Aorta (tissue), 5 donors: ENCODE measurements around the gene NPC1L1. TPM values are rescaled to one million over a fixed set of nuclear protein-coding genes. Genes with fewer than 3 reads are reported as not detected.

ENCODE experiments used
- ATAC-seq: fragments of 200-7000 bp; cut with Tn5 transposase; one replicate; pipeline ENCODE4 v1.9.1; 2022; ENCODE audit warnings: moderate library complexity; ENCODE audit not compliant: low FRiP score
- DNase-seq, 2 donors: peaks; one replicate each; pipeline ENCODE4 v3.0.0-alpha.2; 2020
- H3K27ac ChIP-seq, 2 donors: one replicate each; pipeline ENCODE4 v1.5.1; 2013; ENCODE audit warnings: low read length in 2 of 2, mild to moderate bottlenecking in 2 of 2, moderate library complexity in 2 of 2, control low read depth in 1 of 2, inconsistent platforms in 1 of 2, low read depth in 1 of 2
- H3K27me3 ChIP-seq, 2 donors: one replicate each; pipeline ENCODE4 v1.6.1; 2013; ENCODE audit warnings: control low read depth in 1 of 2, low read length in 1 of 2, mild to moderate bottlenecking in 1 of 2, moderate library complexity in 1 of 2; ENCODE audit not compliant: insufficient read depth in 2 of 2, control insufficient read depth in 1 of 2
- H3K36me3 ChIP-seq, 2 donors: one replicate each; pipeline ENCODE4 v1.6.1; 2013; ENCODE audit warnings: control low read depth in 1 of 2, low read length in 1 of 2, mild to moderate bottlenecking in 1 of 2; ENCODE audit not compliant: insufficient read depth in 2 of 2, control insufficient read depth in 1 of 2
- H3K4me1 ChIP-seq, 2 donors: one replicate each; pipeline ENCODE4 v1.6.1; 2013; ENCODE audit warnings: low read length in 2 of 2, control low read depth in 1 of 2, mild to moderate bottlenecking in 1 of 2, moderate library complexity in 1 of 2; ENCODE audit not compliant: insufficient read depth in 2 of 2, control insufficient read depth in 1 of 2
- H3K4me3 ChIP-seq, 2 donors: one replicate each; pipeline ENCODE4 v1.5.1; 2013; ENCODE audit warnings: low read length in 2 of 2, control low read depth in 1 of 2, mild to moderate bottlenecking in 1 of 2
- H3K9me3 ChIP-seq: one replicate; pipeline ENCODE4 v1.6.1; 2013; ENCODE audit warnings: mild to moderate bottlenecking, low read length; ENCODE audit not compliant: control insufficient read depth
- WGBS, 2 donors: extraction: QIAGEN DNeasy Blood & Tissue Kit; methylation state at CpG; one replicate each; pipeline ENCODE4 v1.1.7; 2013; 5-methylcytosine and 5-hydroxymethylcytosine counted together
- intact Hi-C, 2 donors: fragments of 100-400 bp; cut with DNase I; formaldehyde crosslinking; loops; one replicate each; pipeline versions ENCODE4 v1.14.2 to v1.15.0; 2022
- polyA plus RNA-seq, 2 donors: library from polyadenylated mRNA; stranded (reverse); fragments of 200-250 nt; gene quantifications; one replicate each; pipeline ENCODE4 v1.2.3, GENCODE V29; 2013
- total RNA-seq, 2 donors: library from RNA; stranded (reverse); fragmentation: NEBNext Ultra II Directional; extraction: Animal tissue kit (Norgen Biotek cat#: 25700); gene quantifications; one replicate each; pipeline ENCODE4 v1.2.1, GENCODE V29; 2021
- donor health status: healthy with polysubstance abuse.
- donor health status: Bipolar disorder and iron deficiency.
- donor health status: DM: no; HTN: no; CAD: no.
- donor health status: DM: no; HTN: no; CAD: no.
- donor health status: DM: yes; HTN: yes; CAD: no.

Gene NPC1L1
- total and polyA plus RNA-seq, 4 donors, result 0.39 to 6.1 (median 0.95) TPM

DNA sequence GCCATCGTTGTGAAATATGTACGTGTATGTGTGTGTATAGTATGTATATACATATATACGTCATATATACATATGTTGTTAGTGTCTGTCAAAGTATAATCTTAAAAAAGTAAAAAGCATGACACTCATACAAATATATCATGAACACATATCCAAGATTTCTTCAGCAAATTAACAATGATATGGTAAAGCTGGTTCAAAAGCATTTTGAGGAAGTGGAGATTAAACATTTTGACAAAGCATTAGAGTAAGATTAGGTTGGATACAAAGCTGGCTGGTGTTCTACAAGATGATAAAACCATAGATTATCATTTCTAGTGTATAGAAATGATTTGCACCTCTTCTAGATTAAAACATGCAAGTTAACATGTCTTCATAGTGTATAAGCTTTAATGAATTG is 49.9 kb downstream of the NPC1L1 start:
- Histone ChIP-seq H3K4me1 (peaks cover 2 to 11% of the 10 kb centered on the region in 2 donors), H3K27me3 (no peaks in the 10 kb centered on the region), H3K9me3 (no peaks in the 10 kb centered on the region), H3K27ac (peak overlapping the region in 1 of 2 donors; percentile 97), H3K4me3 (peak overlapping the region; percentile 87 to 95), H3K36me3 (peaks cover 0 to 2% of the 10 kb centered on the region in 2 donors)
- WGBS, 2 donors, result 4% methylated on average over 3 of the region's 3 CpGs
- ATAC-seq, result no peak
- no peak for DNase-seq
- intact Hi-C loops, result loop anchor here in 1 of 2 donors (5.0 to 10.0 kb wide), 2 partner anchors 76 to 446 kb away; partner anchors contain the start of gene DBNL

DNA sequence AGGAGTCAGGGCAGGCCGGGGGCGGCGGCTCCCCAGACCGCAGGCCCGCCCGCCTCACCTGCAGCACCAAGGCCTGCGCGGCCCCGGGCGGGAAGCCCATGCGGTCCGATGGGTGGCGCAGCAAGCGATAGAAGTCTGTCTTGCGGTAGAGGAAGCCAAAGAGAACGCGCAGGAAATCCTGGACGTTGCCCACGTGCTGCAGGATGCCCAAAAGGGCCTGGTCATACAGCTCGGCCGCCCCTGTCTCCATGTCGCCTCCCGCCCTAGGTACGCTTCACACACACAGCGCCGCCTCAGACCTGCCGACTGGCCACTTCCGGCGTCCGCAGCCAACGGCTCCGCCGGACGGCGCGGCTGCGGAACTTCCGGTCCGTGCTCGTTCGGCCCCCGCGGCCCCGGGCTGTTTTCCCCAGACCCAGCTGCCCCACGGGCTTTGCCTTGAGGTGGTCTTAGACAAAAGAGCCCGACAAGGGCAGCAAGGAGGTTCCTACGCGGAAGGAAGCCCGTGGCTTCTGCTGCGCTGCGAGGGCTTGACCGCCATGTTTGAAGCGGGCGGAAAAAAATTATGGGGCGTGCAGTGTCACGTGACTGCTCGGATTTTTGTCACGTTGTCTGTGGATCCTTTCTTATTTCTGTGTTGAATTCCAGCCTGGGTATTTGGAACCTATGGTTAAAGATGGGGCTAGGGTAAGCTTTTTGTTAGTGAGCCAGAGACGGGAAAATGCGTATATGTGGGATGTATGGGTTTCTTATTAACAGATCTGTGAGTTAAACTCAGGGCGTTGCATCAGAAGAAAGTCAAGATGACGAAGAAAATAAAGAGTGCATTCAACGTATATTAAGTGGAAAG is 50.6 kb downstream of the NPC1L1 start, which contains the start of gene NUDCD3:
TSS of gene NUDCD3 (minus strand) at position 308 of the 850 bp plus-strand sequence. CDS start at position 250, 58 bp downstream.
- DNase-seq, result peak; percentile 87 to 93
- Histone ChIP-seq H3K9me3 (no peaks in the 10 kb centered on the region), H3K4me1 (peaks cover 2 to 11% of the 10 kb centered on the region in 2 donors), H3K36me3 (peaks cover 0 to 2% of the 10 kb centered on the region in 2 donors), H3K27me3 (no peaks in the 10 kb centered on the region), H3K4me3 (peak within 1 kb of the TSS; percentile 87 to 95), H3K27ac (peak within 1 kb of the TSS; percentile 97 to 98)
- intact Hi-C loops, result loop anchor here in 1 of 2 donors (5.0 to 10.0 kb wide), 2 partner anchors 77 to 446 kb away; partner anchors contain the start of gene DBNL
- WGBS, 2 donors, result 0% methylated on average over 55 to 63 of the region's 63 CpGs
- peak; percentile 97 for ATAC-seq

DNA sequence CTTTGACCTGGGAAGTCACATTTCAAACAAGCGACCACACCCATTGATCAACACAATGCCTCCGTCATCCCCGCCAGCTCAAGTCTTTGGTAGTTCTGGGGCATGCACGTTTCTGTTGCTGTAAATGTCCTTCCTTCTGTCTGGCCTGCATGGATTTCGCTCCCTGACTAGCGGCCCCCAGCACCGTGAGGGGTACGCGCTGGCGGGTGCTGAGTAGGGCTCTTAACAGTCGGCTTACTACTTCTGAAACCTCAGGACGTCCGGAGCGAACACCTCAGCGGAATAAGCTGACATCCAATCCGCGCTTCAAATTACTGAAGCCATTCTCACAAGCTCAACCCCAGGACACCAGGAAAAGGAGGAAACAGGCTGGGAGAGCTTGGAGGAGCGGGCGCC is 51.2 kb downstream of the NPC1L1 start:
- Histone ChIP-seq H3K9me3 (no peaks in the 10 kb centered on the region), H3K4me3 (peak overlapping the region; percentile 87 to 95), H3K27ac (peak overlapping the region; percentile 97 to 98), H3K4me1 (peaks cover 2 to 11% of the 10 kb centered on the region in 2 donors), H3K27me3 (no peaks in the 10 kb centered on the region), H3K36me3 (peaks cover 0 to 2% of the 10 kb centered on the region in 2 donors)
- WGBS, 2 donors, result 0 to 1% methylated on average over 19 of the region's 19 CpGs
- intact Hi-C loops, result loop anchor here in 1 of 2 donors (5.0 to 10.0 kb wide), 2 partner anchors 77 to 445 kb away; partner anchors contain the start of gene DBNL
- ATAC-seq, result no peak
- DNase-seq, result peak in 1 of 2 donors; percentile 52

DNA sequence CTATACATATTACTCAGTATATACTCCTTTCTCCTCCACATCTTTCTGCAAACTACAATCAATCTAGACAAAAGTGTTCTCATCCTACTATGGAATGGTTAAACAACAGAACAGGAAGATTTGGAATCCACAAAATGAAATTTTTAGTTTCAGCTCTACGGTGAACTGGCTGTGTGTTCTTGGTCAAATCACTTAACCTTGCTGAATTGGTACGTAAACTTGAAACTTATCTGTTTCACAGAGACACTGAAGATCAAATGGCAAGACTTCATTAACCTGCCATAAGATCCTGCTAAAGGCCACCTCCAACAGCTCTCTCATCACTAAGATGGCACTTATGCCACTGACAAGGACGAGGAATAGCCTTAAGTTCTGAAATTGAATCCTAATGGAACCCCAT is 52.2 kb downstream of the NPC1L1 start:
- Histone ChIP-seq H3K36me3 (peaks cover 2 to 5% of the 10 kb centered on the region in 2 donors), H3K4me1 (peaks cover 2 to 11% of the 10 kb centered on the region in 2 donors), H3K27me3 (no peaks in the 10 kb centered on the region), H3K4me3 (peak overlapping the region in 1 of 2 donors; percentile 87), H3K27ac (no peak overlapping the region), H3K9me3 (no peaks in the 10 kb centered on the region)
- DNase-seq (no peak), ATAC-seq (no peak)
- intact Hi-C loops, result no loop called here
- WGBS, 2 donors, result 78 to 80% methylated on average over 3 of the region's 3 CpGs

DNA sequence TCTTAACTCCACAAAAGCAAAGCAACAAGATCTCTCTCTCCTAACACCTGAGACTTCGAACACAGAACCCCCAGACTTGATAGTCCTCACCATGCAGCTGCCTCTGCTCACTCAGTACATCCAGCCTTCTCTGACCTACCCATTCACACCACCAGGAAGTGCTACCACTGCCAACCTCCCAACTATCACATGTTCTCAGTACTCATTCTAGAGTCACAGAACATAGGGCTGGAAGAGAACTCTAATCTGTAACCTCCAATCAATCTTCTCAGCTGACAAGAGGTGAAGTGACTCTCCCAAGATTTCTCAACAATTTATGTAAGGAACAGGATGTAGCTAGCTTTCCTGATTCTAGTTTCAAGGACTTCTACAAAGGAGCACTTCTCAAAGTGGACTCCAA is 54.4 kb downstream of the NPC1L1 start:
- DNase-seq (no peak), ATAC-seq (no peak)
- intact Hi-C loops, result no loop called here
- H3K27me3 ChIP-seq, result no peaks in the 10 kb centered on the region
- WGBS, 2 donors, result 96 to 97% methylated on average over 1 of the region's 1 CpG
- no peak overlapping the region for H3K27ac ChIP-seq
- H3K36me3 ChIP-seq, result peaks cover 5 to 6% of the 10 kb centered on the region in 2 donors
- no peak overlapping the region for H3K4me3 ChIP-seq
- no peaks in the 10 kb centered on the region for H3K9me3 ChIP-seq
- peaks cover 2 to 11% of the 10 kb centered on the region in 2 donors for H3K4me1 ChIP-seq

DNA sequence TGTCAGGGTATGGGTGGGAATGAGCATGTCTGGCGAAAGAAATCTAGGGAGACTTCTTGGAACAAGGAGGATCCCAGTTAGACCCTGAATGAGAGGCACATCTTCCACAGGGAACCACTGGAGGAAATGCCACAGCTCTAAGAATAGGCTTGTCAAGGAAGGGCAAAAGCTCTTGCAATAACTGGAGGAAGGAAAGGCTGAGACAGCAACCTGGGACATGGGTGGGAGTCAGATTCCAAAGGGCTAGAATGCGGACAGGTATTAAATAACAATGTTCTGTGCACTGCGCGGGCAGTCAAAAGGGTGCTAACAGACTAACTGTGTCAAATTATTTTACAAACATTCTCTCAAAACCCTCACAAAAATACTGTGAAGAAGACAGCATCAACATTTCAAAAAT is 55.1 kb downstream of the NPC1L1 start:
- 92 to 93% methylated on average over 4 of the region's 4 CpGs for whole genome bisulfite sequencing, 2 donors
- no peak overlapping the region for H3K4me3 ChIP-seq
- ATAC-seq, result no peak
- no peaks in the 10 kb centered on the region for H3K27me3 ChIP-seq
- peaks cover 5 to 6% of the 10 kb centered on the region in 2 donors for H3K36me3 ChIP-seq
- intact Hi-C loops, result no loop called here
- no peak for DNase-seq
- peak overlapping the region in 1 of 2 donors; percentile 11 for H3K27ac ChIP-seq
- peaks cover 2 to 11% of the 10 kb centered on the region in 2 donors for H3K4me1 ChIP-seq
- H3K9me3 ChIP-seq, result no peaks in the 10 kb centered on the region

DNA sequence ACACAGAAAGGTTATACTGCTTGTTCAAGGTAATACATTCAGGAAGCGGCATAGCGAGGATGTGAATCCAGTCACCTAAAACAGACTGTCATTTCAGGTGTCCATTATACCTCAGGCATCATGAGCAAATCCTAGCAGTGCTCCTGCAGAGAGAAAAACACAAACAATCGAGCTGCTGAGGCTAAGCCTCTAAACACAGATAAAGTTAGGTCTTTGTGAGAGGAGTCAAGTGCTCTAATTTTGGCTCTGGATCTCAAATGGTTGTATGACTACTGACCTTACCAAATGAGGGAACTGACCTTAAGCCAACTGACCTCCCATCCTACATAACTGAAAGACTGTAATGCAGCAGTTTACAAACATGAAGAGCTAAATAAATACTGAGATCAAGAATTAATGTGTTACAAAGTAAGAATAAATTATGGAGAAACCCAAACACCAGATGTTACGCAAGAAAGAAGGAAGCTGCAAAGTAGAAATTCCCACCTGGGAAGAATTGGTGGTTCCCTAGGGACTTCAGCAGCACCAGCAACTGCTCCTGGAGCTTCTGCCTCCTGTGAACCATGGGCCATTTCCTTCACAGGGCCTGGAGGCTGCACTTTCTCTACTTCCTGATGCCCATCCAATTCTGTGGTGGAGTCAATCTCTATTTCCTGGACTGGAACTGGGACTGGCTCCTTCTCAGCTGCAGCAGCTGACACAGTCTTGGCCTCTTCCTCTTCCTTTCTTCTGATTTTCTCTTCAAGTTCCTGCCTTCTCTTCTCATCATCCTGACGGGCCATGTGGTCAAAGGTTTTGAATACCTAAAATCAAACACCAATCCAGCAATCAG is 56.4 kb downstream of the NPC1L1 start:
- intact Hi-C loops, result no loop called here
- Histone ChIP-seq H3K9me3 (no peaks in the 10 kb centered on the region), H3K4me3 (no peak overlapping the region), H3K27me3 (no peaks in the 10 kb centered on the region), H3K36me3 (peaks cover 5 to 6% of the 10 kb centered on the region in 2 donors), H3K27ac (no peak overlapping the region), H3K4me1 (peaks cover 2 to 11% of the 10 kb centered on the region in 2 donors)
- no peak for DNase-seq
- ATAC-seq, result no peak
- WGBS, 2 donors, result 92 to 94% methylated on average over 5 of the region's 5 CpGs
